Amniotic epithelial cell (primary cell): ENCODE measurements around the gene PAIP2B.
A peak's percentile ranks its signal among the peaks of the same experiment; 100 is the strongest.
"Not testable (repeated sequence)": the region's sequence is repeated elsewhere in the genome, so short reads cannot be mapped to it uniquely, and the experiment has no call there.

ENCODE experiments used
- DNase-seq: peaks from one replicate; pipeline ENCODE4 v3.0.0-alpha.2; 2010; ENCODE audit warnings: low read depth

Gene PAIP2B

GRCh38 chr2:71216501-71216900 is 10.4 kb downstream of the PAIP2B start:
- DNase-seq, result no peak

- DNase-seq, result no peak
Measured at GRCh38 chr2:71215447-71215846, 11.5 kb downstream of the PAIP2B start.

- DNase-seq, result no peak
Measured at GRCh38 chr2:71212336-71212735, 14.6 kb downstream of the PAIP2B start.

- DNase-seq, result no peak
Measured at GRCh38 chr2:71210292-71210691, 16.6 kb downstream of the PAIP2B start.

GRCh38 chr2:71208756-71209155 is 18.1 kb downstream of the PAIP2B start:
- no peak for DNase-seq

- no peak for DNase-seq
Measured at GRCh38 chr2:71207601-71208000, 19.3 kb downstream of the PAIP2B start.

GRCh38 chr2:71206271-71206670 is 20.6 kb downstream of the PAIP2B start:
- DNase-seq, result no peak

- no peak for DNase-seq
Measured at GRCh38 chr2:71191570-71191943, 35.3 kb downstream of the PAIP2B start.

- DNase-seq, result peak; percentile 8
Measured at GRCh38 chr2:71190656-71191569, 36.0 kb downstream of the PAIP2B start.

- no peak for DNase-seq
Measured at GRCh38 chr2:71187589-71187988, 39.3 kb downstream of the PAIP2B start.

GRCh38 chr2:71186973-71187372 is 39.9 kb downstream of the PAIP2B start:
- DNase-seq, result no peak

- DNase-seq, result peak; percentile 25
Measured at GRCh38 chr2:71183306-71184115, 43.4 kb downstream of the PAIP2B start.

- peak; percentile 44 for DNase-seq
Measured at GRCh38 chr2:71181316-71181715, 45.6 kb downstream of the PAIP2B start.

- DNase-seq, result not testable (repeated sequence)
Measured at GRCh38 chr2:71178836-71179235, 48.1 kb downstream of the PAIP2B start.

- no peak for DNase-seq
Measured at GRCh38 chr2:71174207-71174606, 52.7 kb downstream of the PAIP2B start.

GRCh38 chr2:71173096-71173495 is 53.8 kb downstream of the PAIP2B start:
- DNase-seq, result no peak

- DNase-seq, result no peak
Measured at GRCh38 chr2:71166812-71167211, 60.1 kb downstream of the PAIP2B start.

- DNase-seq, result peak; percentile 18
Measured at GRCh38 chr2:71157124-71157793, 69.6 kb downstream of the PAIP2B start.

GRCh38 chr2:71156573-71156972 is 70.3 kb downstream of the PAIP2B start:
- no peak for DNase-seq

GRCh38 chr2:71155846-71156245 is 71.1 kb downstream of the PAIP2B start:
- no peak for DNase-seq

GRCh38 chr2:71154798-71155197 is 72.1 kb downstream of the PAIP2B start:
- peak; percentile 19 for DNase-seq

GRCh38 chr2:71154279-71154678 is 72.6 kb downstream of the PAIP2B start:
- no peak for DNase-seq
